GM12872 (cell line): ENCODE measurements around the gene CHML.

ENCODE experiments used
- CTCF ChIP-seq: IDR thresholded peaks from 3 replicates; pipeline ENCODE4 v1.5.1; 2011; ENCODE audit warnings: low read depth, mild to moderate bottlenecking, low read length, moderate library complexity; ENCODE audit not compliant: insufficient read depth

CHML gene

GRCh38 chr1:241640149-241640866 lies at the start of gene CHML, which contains the start of gene OPN3:
Gene CHML (minus strand): TSS chr1:241640369. CDS start chr1:241635766, 4,603 bp downstream.
Gene OPN3 (minus strand): TSS chr1:241640369. CDS start chr1:241640254, 115 bp downstream.
- TF ChIP-seq CTCF: no peak

GRCh38 chr1:241688940-241689368 lies 48.8 kb upstream of the CHML start:
- TF ChIP-seq CTCF: no peak

- TF ChIP-seq CTCF: no peak
Observed at GRCh38 chr1:241684108-241684507, 43.9 kb upstream of the CHML start.

- no peak for TF ChIP-seq CTCF
Observed at GRCh38 chr1:241682921-241683320, 42.8 kb upstream of the CHML start.

- no peak for TF ChIP-seq CTCF
Observed at GRCh38 chr1:241679961-241680360, 39.8 kb upstream of the CHML start.

- no peak for TF ChIP-seq CTCF
Observed at GRCh38 chr1:241679404-241679803, 39.2 kb upstream of the CHML start.

GRCh38 chr1:241678536-241678935 lies 38.4 kb upstream of the CHML start:
- TF ChIP-seq CTCF: no peak
